MM.1S (cell line): ENCODE measurements around the gene RALGPS2.

ENCODE experiments used
- DNase-seq: peaks from one replicate; pipeline ENCODE4 v3.0.0-alpha.2; 2015
- H2AFZ ChIP-seq: fragments of 300-600 bp; sonication (generic); 2 replicates; pipeline ENCODE4 v1.6.0; 2016; ENCODE audit warnings: antibody characterized with exemption, low read length
- H3F3A ChIP-seq: fragments of 300-600 bp; sonication (generic); 2 replicates; pipeline ENCODE4 v1.6.1; 2016; ENCODE audit warnings: mild to moderate bottlenecking, antibody characterized with exemption, low read length, moderate library complexity, mixed read lengths; ENCODE audit not compliant: insufficient read depth
- H3K27ac ChIP-seq: fragments of 300-600 bp; sonication (generic); 2 replicates; pipeline ENCODE4 v1.5.1; 2016; ENCODE audit warnings: mild to moderate bottlenecking, low read length
- H3K27me3 ChIP-seq: fragments of 300-600 bp; sonication (generic); replicated peaks from 2 replicates; pipeline ENCODE4 v1.6.0; 2016; ENCODE audit warnings: low read length; ENCODE audit not compliant: insufficient read depth
- H3K36me3 ChIP-seq: fragments of 300-600 bp; sonication (generic); replicated peaks from 2 replicates; pipeline ENCODE4 v1.6.1; 2016; ENCODE audit warnings: mild to moderate bottlenecking, low read length, mixed read lengths; ENCODE audit not compliant: insufficient read depth
- H3K4me1 ChIP-seq: fragments of 300-600 bp; sonication (generic); 2 replicates; pipeline ENCODE4 v1.6.1; 2016; ENCODE audit warnings: low read length, mixed read lengths
- H3K4me2 ChIP-seq: fragments of 300-600 bp; sonication (generic); 2 replicates; pipeline ENCODE4 v1.6.0; 2016; ENCODE audit warnings: low read depth, low read length
- H3K4me3 ChIP-seq: fragments of 300-600 bp; sonication (generic); 2 replicates; pipeline ENCODE4 v1.5.1; 2016; ENCODE audit warnings: low read length, mixed read lengths
- H3K79me2 ChIP-seq: fragments of 300-600 bp; sonication (generic); 2 replicates; pipeline ENCODE4 v1.6.1; 2016; ENCODE audit warnings: mixed run types, low read length, mixed read lengths
- H3K9ac ChIP-seq: fragments of 300-600 bp; sonication (generic); 2 replicates; pipeline ENCODE4 v1.6.1; 2016; ENCODE audit warnings: low read length, mixed read lengths
- H3K9me2 ChIP-seq: fragments of 300-600 bp; sonication (generic); replicated peaks from 2 replicates; pipeline ENCODE4 v1.6.1; 2016; ENCODE audit warnings: mild to moderate bottlenecking, low read length, mixed read lengths; ENCODE audit not compliant: insufficient read depth
- H3K9me3 ChIP-seq: fragments of 300-600 bp; sonication (generic); replicated peaks from 2 replicates; pipeline ENCODE4 v1.6.1; 2016; ENCODE audit warnings: mild to moderate bottlenecking, low read length, mixed read lengths; ENCODE audit not compliant: insufficient read depth
- H4K20me1 ChIP-seq: fragments of 300-600 bp; sonication (generic); 2 replicates; pipeline ENCODE4 v1.6.1; 2016; ENCODE audit warnings: mild to moderate bottlenecking, low read length, moderate library complexity, mixed read lengths; ENCODE audit not compliant: insufficient read depth
- EZH2 ChIP-seq: fragments of 300-600 bp; sonication (generic); optimal IDR thresholded peaks from 2 replicates; pipeline ENCODE3; 2017; ENCODE audit warnings: low read depth, mild to moderate bottlenecking, antibody characterized with exemption, low read length, mixed read lengths
- EZH2phosphoT487 ChIP-seq: fragments of 300-600 bp; sonication (generic); IDR thresholded peaks from 2 replicates; pipeline ENCODE4 v1.6.1; 2018; ENCODE audit warnings: antibody characterized with exemption, low read length
- TF ChIP-seq, protein P1 (sequence below): fragments of 300-600 bp; sonication (generic); IDR thresholded peaks from 2 replicates; pipeline ENCODE4 v1.5.1; 2016; ENCODE audit warnings: antibody characterized with exemption, low read length, mixed read lengths

The RALGPS2 gene

DNA sequence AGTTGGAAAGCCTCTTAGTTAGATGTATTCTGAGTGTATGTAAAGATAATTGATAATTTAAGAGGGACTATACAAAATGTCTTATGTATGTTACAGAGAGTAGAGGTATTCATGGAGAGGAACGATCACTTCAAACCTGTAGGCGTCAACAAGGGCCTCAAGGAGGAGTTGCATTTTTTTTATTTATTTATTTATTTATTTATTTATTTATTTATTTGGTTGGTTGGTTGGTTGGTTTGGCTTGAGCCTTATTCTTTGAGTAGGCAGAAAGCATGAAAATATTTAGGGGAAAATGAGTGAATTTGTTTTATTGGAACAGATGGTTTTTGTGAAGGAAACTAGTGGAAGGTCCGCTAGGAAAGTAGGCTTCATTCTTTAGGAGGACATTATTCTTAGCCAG, 137.4 kb downstream of the RALGPS2 start:
- TF ChIP-seq, protein P1, sequence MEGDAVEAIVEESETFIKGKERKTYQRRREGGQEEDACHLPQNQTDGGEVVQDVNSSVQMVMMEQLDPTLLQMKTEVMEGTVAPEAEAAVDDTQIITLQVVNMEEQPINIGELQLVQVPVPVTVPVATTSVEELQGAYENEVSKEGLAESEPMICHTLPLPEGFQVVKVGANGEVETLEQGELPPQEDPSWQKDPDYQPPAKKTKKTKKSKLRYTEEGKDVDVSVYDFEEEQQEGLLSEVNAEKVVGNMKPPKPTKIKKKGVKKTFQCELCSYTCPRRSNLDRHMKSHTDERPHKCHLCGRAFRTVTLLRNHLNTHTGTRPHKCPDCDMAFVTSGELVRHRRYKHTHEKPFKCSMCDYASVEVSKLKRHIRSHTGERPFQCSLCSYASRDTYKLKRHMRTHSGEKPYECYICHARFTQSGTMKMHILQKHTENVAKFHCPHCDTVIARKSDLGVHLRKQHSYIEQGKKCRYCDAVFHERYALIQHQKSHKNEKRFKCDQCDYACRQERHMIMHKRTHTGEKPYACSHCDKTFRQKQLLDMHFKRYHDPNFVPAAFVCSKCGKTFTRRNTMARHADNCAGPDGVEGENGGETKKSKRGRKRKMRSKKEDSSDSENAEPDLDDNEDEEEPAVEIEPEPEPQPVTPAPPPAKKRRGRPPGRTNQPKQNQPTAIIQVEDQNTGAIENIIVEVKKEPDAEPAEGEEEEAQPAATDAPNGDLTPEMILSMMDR, result no peak
- TF ChIP-seq EZH2phosphoT487 (no peak), EZH2 (no peak)
- H3K4me2 ChIP-seq, result no peak overlapping the region
- no peaks in the 10 kb centered on the region for H3K4me1 ChIP-seq
- H3F3A ChIP-seq, result no peaks in the 10 kb centered on the region
- no peak overlapping the region for H3K4me3 ChIP-seq
- no peak for DNase-seq
- no peak overlapping the region for H2AFZ ChIP-seq
- H3K36me3 ChIP-seq, result no peaks in the 10 kb centered on the region
- no peaks in the 10 kb centered on the region for H4K20me1 ChIP-seq
- H3K27me3 ChIP-seq, result no peaks in the 10 kb centered on the region
- H3K9me3 ChIP-seq, result no peaks in the 10 kb centered on the region
- H3K79me2 ChIP-seq, result no peaks in the 10 kb centered on the region
- H3K9me2 ChIP-seq, result no peaks in the 10 kb centered on the region
- no peak overlapping the region for H3K9ac ChIP-seq
- H3K27ac ChIP-seq, result no peak overlapping the region

DNA sequence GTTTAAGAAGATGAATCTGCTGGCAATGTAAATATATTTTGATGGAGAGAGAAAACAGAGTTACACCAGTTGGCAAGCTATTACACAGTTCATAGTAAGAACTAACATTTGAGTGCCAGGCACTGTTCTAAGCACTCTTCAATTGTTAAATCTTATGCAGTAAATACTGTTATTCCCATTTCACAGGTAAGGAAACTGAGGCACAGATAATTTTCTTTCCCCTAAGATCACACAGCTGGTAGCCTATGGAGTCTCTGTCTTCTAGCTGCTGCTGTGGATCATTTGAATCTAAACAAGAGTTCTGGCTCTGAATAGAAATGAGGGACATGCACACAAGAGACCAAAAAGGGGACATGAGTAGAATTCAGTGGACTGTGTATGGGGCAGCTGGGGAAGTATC, 137.8 kb downstream of the RALGPS2 start:
- H3F3A ChIP-seq, result no peaks in the 10 kb centered on the region
- H3K79me2 ChIP-seq, result no peaks in the 10 kb centered on the region
- no peak overlapping the region for H2AFZ ChIP-seq
- H3K27me3 ChIP-seq, result no peaks in the 10 kb centered on the region
- no peak overlapping the region for H3K4me3 ChIP-seq
- DNase-seq, result no peak
- no peak overlapping the region for H3K27ac ChIP-seq
- H4K20me1 ChIP-seq, result no peaks in the 10 kb centered on the region
- no peaks in the 10 kb centered on the region for H3K36me3 ChIP-seq
- H3K9me3 ChIP-seq, result no peaks in the 10 kb centered on the region
- H3K9ac ChIP-seq, result no peak overlapping the region
- no peaks in the 10 kb centered on the region for H3K9me2 ChIP-seq
- TF ChIP-seq, protein P1, result no peak
- TF ChIP-seq EZH2 (no peak), EZH2phosphoT487 (no peak)
- H3K4me2 ChIP-seq, result no peak overlapping the region
- H3K4me1 ChIP-seq, result no peaks in the 10 kb centered on the region

DNA sequence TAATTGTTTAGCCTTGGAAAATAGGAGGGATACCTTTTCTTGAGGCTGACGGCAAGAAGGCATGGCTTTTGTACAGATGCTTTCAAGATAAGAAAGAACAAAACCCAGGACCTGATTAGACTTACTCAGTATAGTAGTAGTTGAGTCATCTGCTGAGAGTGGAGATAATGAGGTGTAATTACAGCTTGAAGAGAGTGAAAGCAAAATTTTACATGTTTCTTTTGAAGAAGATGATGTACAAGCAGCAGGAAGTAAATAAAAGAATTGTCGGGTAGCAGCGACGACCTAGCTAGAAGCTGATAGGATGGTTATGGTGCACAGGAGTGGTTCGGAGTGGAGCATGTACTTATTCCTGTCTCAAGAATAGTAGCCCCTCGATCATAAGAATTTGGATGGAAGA, 139.3 kb downstream of the RALGPS2 start:
- TF ChIP-seq EZH2phosphoT487 (no peak), EZH2 (no peak)
- TF ChIP-seq, protein P1, result no peak
- no peak overlapping the region for H3K27ac ChIP-seq
- H2AFZ ChIP-seq, result no peak overlapping the region
- H3K4me1 ChIP-seq, result no peaks in the 10 kb centered on the region
- H3K9ac ChIP-seq, result no peak overlapping the region
- no peaks in the 10 kb centered on the region for H3K79me2 ChIP-seq
- no peak overlapping the region for H3K4me2 ChIP-seq
- no peak overlapping the region for H3K4me3 ChIP-seq
- H3K36me3 ChIP-seq, result no peaks in the 10 kb centered on the region
- no peak for DNase-seq
- H3F3A ChIP-seq, result no peaks in the 10 kb centered on the region
- no peaks in the 10 kb centered on the region for H3K9me3 ChIP-seq
- no peaks in the 10 kb centered on the region for H3K27me3 ChIP-seq
- H3K9me2 ChIP-seq, result no peaks in the 10 kb centered on the region
- H4K20me1 ChIP-seq, result no peaks in the 10 kb centered on the region
